Thoracic aorta (tissue), 2 donors: Measurements from ENCODE around the gene GLYR1. TPM values are rescaled to one million over a fixed set of nuclear protein-coding genes. Genes with fewer than 3 reads are reported as not detected.
A peak's percentile ranks its signal among the peaks of the same experiment; 100 is the strongest.

ENCODE experiments used
- ATAC-seq: fragments of 150-250 bp; one replicate; pipeline ENCODE4 v1.8.0; 2017; ENCODE audit warnings: low read depth; ENCODE audit not compliant: insufficient number of reproducible peaks, low FRiP score
- DNase-seq: peaks from one replicate; pipeline ENCODE4 v3.0.0-alpha.2; 2020; ENCODE audit warnings: low spot score
- H3K27ac ChIP-seq, 2 donors: fragments of 200-600 bp; sonication (generic); 1 replicate in 1 of 2; 2 replicates in 1 of 2; pipeline ENCODE4 v1.5.1; 2016; ENCODE audit warnings: mild to moderate bottlenecking in 2 of 2, moderate library complexity in 2 of 2
- H3K27me3 ChIP-seq: fragments of 200-600 bp; sonication (generic); replicated peaks from 2 replicates; pipeline ENCODE4 v1.6.0; 2016; ENCODE audit warnings: mild to moderate bottlenecking; ENCODE audit not compliant: insufficient read depth
- H3K36me3 ChIP-seq: fragments of 200-600 bp; sonication (generic); one replicate; pipeline ENCODE4 v1.5.1; 2016
- H3K4me1 ChIP-seq, 2 donors: fragments of 200-600 bp; sonication (generic); 1 replicate in 1 of 2; 2 replicates in 1 of 2; pipeline versions ENCODE4 v1.5.1 to v1.6.0; 2016; ENCODE audit warnings: low read depth in 2 of 2, mild to moderate bottlenecking in 1 of 2; ENCODE audit not compliant: control insufficient read depth in 1 of 2
- H3K4me3 ChIP-seq: fragments of 200-600 bp; sonication (generic); 2 replicates; pipeline ENCODE4 v1.5.1; 2016; ENCODE audit warnings: mild to moderate bottlenecking
- H3K9me3 ChIP-seq: fragments of 200-600 bp; sonication (generic); 2 replicates; pipeline ENCODE4 v1.5.1; 2016
- CTCF ChIP-seq: fragments of 200-600 bp; sonication (generic); IDR thresholded peaks from one replicate; pipeline ENCODE4 v1.5.1; 2019; ENCODE audit warnings: antibody characterized with exemption
- total RNA-seq, 2 donors: library from RNA; depleted of rRNA; stranded (reverse); fragments of >200 nt; gene quantifications; one replicate each; pipeline versions ENCODE4 v1.1.0 to v1.2.3, GENCODE V29; 2016

Gene GLYR1
- total RNA-seq, 2 donors from 2014 or later: 28.4 to 59.5 TPM

DNA sequence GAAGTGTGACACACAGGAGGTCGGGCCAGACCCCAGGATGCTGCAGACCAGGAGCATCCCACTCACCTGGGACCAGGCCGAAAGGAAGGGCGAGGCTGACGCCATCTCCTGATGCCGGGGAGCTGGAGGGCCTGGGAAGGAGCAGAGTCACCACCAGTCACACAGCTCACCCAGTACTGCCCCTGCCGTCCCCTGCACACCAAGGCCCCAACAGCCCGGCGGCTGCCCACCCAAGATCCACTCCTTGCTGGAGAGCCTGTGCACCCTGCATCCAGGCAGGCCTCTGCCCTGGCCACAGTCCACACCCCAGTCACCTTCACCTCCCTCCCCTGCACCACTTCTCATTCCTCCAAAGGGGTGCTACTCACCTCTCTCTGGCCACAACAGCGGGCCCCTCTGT, 84.9 kb downstream of the GLYR1 start:
- Histone ChIP-seq H3K36me3 (peaks cover 52% of the 10 kb centered on the region), H3K27ac (no peak overlapping the region), H3K9me3 (no peaks in the 10 kb centered on the region), H3K27me3 (no peaks in the 10 kb centered on the region), H3K4me1 (peaks cover 5 to 14% of the 10 kb centered on the region in 2 donors), H3K4me3 (no peak overlapping the region)
- DNase-seq: no peak
- TF ChIP-seq CTCF: no peak
- no peak for ATAC-seq

GRCh38 chr16:4760221-4760910, 86.7 kb downstream of the GLYR1 start:
- Histone ChIP-seq H3K9me3 (no peaks in the 10 kb centered on the region), H3K27me3 (no peaks in the 10 kb centered on the region), H3K4me3 (no peak overlapping the region), H3K27ac (no peak overlapping the region), H3K36me3 (peaks cover 57% of the 10 kb centered on the region), H3K4me1 (peaks cover 0 to 4% of the 10 kb centered on the region in 2 donors)
- TF ChIP-seq CTCF: no peak
- ATAC-seq (no peak), DNase-seq (no peak)

DNA sequence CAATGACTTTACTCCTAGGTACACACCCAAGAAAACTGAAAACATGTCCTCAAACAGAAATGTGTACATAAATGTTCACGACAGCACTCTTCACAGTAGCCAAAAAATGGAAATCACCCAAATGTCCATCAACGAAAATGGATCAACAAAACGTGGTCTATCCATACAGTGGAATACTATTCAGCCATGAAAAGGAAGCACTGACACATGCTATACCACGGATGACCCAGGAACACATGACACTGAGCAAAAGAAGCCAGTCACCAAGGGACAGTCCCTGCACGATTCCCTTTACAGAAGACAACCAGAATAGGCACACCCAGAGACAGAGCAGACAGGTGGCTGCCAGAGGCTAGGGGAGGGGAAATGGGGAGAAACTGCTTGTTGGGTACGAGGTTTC, 91.4 kb downstream of the GLYR1 start:
- H3K36me3 ChIP-seq: peaks cover 59% of the 10 kb centered on the region
- no peak for ATAC-seq
- no peak for TF ChIP-seq CTCF

DNA sequence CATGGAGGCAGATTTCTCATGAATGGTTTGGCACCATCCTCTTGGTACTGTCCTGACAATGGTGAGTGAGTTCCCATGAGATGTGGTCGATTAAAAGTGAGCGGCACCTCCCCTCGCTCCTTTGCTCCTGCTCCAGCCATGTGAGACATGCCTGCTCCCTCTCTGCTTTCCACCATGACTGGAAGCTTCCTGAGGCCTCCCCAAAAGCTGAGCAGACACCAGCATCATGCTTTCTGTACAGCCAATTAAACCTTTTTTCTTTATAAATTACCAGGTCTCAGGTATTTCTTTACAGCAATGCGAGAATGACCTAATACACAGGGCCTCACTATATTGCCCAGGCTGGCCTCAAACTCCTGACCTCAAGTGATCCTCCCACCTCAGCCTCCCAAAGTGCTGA, 92.2 kb downstream of the GLYR1 start:
- no peaks in the 10 kb centered on the region for H3K4me1 ChIP-seq
- DNase-seq: no peak
- H3K4me3 ChIP-seq: no peak overlapping the region
- no peaks in the 10 kb centered on the region for H3K9me3 ChIP-seq
- peaks cover 52% of the 10 kb centered on the region for H3K36me3 ChIP-seq
- no peak overlapping the region for H3K27ac ChIP-seq
- no peak for TF ChIP-seq CTCF
- no peaks in the 10 kb centered on the region for H3K27me3 ChIP-seq
- no peak for ATAC-seq

More for the DNA sequence above, 91.4 kb downstream of the GLYR1 start:
- Histone ChIP-seq H3K4me3 (no peak overlapping the region), H3K4me1 (no peaks in the 10 kb centered on the region), H3K9me3 (no peaks in the 10 kb centered on the region), H3K27ac (no peak overlapping the region), H3K27me3 (no peaks in the 10 kb centered on the region)
- DNase-seq: no peak

DNA sequence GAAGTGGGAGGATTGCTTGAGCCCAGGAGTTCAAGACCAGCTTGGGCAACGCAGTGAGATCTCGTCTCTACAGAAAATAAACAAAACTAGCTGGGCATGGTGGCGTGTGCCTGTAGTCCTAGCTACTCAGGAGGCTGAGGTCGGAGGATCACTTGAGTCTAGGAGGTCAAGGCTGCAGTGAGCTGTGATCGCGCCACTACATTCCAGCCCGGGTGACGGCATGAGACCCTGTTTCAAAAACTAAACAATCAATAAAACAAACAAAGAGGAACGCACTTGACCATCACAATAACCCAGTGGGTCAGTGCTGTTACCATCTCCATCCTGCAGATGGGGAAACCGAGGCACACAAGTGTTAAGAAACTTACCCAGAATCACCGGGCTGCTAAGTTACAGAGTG, 93.9 kb downstream of the GLYR1 start:
- DNase-seq: no peak
- Histone ChIP-seq H3K36me3 (peaks cover 47% of the 10 kb centered on the region), H3K27ac (no peak overlapping the region), H3K4me3 (no peak overlapping the region), H3K4me1 (no peaks in the 10 kb centered on the region), H3K27me3 (no peaks in the 10 kb centered on the region), H3K9me3 (no peaks in the 10 kb centered on the region)
- no peak for TF ChIP-seq CTCF
- peak; percentile 12 for ATAC-seq

Other genes with a start within 250 kb of the GLYR1 start
- 10 to 100 TPM; 23.8 to 23.9 TPM for gene UBALD1, start 232.4 kb downstream of the GLYR1 start, total RNA-seq
- 10 to 100 TPM; 56.0 to 64.5 TPM for gene MGRN1, start 222.5 kb downstream of the GLYR1 start, total RNA-seq
- 10 to 100 TPM; 16.8 to 24.0 TPM for gene NUDT16L1, start 153.7 kb downstream of the GLYR1 start, total RNA-seq
- 10 to 100 TPM; 29.8 to 41.8 TPM for gene ANKS3, start 113.0 kb downstream of the GLYR1 start, total RNA-seq
- not detected for gene DNAAF8, start 112.8 kb downstream of the GLYR1 start, total RNA-seq
- gene ZNF500, start 80.1 kb downstream of the GLYR1 start, total RNA-seq: 10 to 100 TPM in 1 of 2 donors, 1 to 10 TPM in 1; 6.1 to 21.2 TPM
- not detected for gene SEPTIN12, start 58.9 kb downstream of the GLYR1 start, total RNA-seq
- gene SMIM22, start 51.9 kb downstream of the GLYR1 start, total RNA-seq: not detected
- 10 to 100 TPM in 1 of 2 donors, 1 to 10 TPM in 1; 4.2 to 23.7 TPM for gene ROGDI, start 44.7 kb downstream of the GLYR1 start, total RNA-seq
- gene UBN1, start 193 bp upstream of the GLYR1 start, total RNA-seq: 10 to 100 TPM; 27.1 to 37.0 TPM
- 10 to 100 TPM; 22.6 to 28.8 TPM for gene PPL, start 89.9 kb upstream of the GLYR1 start, total RNA-seq
- gene SEC14L5, start 111.0 kb upstream of the GLYR1 start, total RNA-seq: 1 to 10 TPM in 1 of 2 donors, under 1 TPM in 1; 0.92 to 4.6 TPM
- gene NAGPA, start 186.6 kb upstream of the GLYR1 start, total RNA-seq: 10 to 100 TPM; 35.3 to 55.2 TPM
- 10 to 100 TPM; 11.6 to 21.4 TPM for gene C16orf89, start 218.7 kb upstream of the GLYR1 start, total RNA-seq
- gene ALG1, start 224.6 kb upstream of the GLYR1 start, total RNA-seq: 10 to 100 TPM; 24.1 to 36.7 TPM